HG03432 (cell line): ENCODE data around the gene CDH15.

Experiments used
- ATAC-seq: cut with Tn5 transposase; IDR thresholded peaks from one replicate; pipeline ENCODE4 v1.9.1; 2021; ENCODE audit warnings: mild to moderate bottlenecking, moderate library complexity; ENCODE audit not compliant: unreplicated experiment

Gene CDH15, protein sequence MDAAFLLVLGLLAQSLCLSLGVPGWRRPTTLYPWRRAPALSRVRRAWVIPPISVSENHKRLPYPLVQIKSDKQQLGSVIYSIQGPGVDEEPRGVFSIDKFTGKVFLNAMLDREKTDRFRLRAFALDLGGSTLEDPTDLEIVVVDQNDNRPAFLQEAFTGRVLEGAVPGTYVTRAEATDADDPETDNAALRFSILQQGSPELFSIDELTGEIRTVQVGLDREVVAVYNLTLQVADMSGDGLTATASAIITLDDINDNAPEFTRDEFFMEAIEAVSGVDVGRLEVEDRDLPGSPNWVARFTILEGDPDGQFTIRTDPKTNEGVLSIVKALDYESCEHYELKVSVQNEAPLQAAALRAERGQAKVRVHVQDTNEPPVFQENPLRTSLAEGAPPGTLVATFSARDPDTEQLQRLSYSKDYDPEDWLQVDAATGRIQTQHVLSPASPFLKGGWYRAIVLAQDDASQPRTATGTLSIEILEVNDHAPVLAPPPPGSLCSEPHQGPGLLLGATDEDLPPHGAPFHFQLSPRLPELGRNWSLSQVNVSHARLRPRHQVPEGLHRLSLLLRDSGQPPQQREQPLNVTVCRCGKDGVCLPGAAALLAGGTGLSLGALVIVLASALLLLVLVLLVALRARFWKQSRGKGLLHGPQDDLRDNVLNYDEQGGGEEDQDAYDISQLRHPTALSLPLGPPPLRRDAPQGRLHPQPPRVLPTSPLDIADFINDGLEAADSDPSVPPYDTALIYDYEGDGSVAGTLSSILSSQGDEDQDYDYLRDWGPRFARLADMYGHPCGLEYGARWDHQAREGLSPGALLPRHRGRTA

DNA sequence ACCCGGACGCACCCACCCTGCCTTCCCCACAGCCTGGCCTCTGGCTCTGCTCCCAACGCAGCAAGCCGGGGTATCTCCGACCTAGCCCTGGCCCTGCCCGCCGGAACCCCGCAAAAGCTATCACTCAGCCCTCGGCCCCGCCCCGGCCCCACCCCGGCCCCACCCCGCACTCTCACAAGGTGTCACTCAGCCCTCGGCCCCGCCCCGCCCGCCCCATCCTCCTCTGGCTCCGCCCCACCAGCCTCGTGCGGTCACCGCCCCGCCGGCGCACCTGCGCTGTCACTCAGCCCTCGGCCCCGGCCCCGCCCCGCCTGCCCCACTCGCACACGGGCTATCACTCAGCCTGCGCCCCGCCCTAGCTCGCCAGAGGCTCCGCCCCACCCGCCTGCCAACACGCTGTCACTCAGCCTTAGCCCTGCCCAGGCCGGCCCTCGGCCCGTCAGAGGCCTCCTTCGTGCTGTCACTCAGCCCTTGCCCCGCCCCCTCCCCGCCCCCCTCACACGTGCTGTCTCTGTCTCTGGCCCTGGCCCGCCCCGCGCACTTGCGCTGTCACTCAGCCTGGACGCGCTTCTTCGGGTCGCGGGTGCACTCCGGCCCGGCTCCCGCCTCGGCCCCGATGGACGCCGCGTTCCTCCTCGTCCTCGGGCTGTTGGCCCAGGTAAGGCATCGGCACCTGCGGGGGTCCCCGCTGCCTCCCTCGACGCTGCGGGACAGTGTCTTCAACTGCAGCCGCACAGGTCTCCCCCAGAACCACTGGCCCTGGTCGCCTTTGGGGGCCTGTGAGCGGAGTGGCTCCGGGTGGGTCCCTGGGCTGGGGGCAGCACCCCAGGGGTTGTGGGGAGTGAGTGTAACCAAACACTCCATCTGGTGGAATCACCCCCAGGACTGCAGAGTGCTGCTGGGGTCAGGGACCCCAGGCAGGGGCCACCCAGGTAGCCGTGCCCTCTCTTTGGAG is at the start of gene CDH15:
Gene CDH15 (plus strand): TSS at position 533 of the 955 bp plus-strand sequence. CDS start 84 bp downstream, at position 617.
- peak; percentile 79 for ATAC-seq

DNA sequence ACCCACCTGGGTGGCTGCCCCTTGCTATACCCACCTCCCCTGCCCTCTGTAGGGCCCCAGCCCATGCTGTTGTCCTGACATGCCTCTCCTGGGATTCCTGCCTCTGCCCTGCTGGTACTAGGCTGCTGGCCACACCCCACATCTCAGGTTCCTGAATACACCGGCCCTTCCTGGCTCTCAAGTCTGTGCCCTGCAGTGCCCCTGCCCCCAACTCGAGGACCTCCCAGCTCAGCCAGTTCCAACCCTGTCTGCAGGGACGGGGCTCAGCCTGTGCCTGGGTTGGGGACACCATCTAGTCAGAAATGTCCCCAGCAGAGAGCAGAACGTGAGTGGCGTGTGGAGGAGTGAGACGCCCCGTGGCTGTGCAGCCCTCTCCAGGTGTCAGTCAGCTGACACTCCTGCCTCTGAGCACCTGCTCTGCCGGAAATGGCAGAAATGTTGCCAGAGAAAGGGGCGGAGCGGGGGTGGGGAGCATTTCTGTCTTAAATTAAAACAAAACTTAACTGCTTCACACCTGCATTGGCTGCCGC is 49.2 kb upstream of the CDH15 start:
- no peak for ATAC-seq

DNA sequence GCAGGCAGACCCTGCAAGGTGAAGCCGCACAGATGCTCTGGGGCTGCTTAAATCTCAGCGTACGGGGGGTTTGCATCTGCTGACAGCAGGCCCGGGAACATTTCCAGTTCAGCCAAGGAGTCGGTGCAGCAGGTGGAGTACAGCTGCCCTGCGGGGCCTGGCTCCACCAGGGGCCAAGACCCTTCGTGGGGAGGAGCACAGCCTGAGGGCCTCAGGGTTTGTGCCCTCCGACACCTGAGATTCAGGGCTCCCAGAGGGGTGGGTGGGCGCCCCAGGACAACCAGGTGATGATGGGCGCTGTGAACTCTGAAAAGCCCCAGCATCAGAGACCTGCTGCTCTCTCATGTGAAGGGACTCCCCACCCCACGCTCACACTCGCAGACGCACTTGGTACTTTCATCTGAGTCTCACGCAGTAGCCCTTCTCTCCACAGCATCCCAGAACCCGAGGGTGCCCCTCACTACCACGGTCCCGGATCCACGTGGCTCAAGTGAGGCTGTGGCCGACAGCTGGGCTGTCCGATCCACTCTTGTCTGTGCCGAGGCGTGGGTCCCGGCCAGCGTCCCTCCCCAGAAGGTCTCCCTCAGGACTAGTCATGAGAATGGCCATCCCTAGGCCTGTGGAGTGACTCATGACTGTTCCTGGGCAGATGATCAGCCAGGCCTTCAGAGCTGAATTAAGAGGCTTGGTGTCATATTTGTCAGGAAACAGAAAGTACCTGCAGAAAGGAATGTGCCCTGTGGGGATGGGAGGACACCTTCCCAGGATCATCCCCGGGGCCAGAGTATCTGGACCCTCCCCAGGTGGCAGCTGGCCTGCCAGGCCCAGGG is 48.3 kb upstream of the CDH15 start:
- no peak for ATAC-seq

DNA sequence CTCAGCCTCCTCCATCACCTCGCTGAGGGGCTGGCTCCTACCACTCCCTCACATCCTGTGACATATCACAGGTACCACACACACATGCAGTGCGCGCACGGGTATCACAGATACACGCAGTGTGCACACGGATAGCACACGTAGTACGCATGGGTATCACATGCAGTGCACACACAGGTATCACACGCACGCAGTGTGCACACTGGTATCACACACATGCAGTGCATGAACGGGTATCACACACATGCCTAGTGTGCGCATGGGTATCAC is 47.8 kb upstream of the CDH15 start:
- no peak for ATAC-seq

DNA sequence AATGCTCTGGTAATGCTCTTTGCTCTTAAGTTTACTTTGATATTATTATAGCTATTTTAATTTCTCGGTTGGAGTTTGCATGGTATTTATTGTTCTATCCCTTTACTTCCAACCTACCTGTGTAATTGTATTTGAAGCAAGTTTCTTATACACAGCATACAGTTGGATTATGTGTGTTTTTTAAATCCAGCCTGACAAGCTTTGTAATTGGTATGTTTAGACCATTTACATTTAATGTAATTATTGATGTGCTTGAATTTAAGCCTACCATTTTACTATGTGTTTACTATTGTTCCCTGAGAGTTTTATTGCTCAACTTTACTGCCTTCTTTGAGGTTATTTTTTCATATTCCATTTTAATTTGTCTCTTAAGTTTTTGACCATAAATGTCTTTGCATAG is 42.2 kb upstream of the CDH15 start:
- no peak for ATAC-seq

DNA sequence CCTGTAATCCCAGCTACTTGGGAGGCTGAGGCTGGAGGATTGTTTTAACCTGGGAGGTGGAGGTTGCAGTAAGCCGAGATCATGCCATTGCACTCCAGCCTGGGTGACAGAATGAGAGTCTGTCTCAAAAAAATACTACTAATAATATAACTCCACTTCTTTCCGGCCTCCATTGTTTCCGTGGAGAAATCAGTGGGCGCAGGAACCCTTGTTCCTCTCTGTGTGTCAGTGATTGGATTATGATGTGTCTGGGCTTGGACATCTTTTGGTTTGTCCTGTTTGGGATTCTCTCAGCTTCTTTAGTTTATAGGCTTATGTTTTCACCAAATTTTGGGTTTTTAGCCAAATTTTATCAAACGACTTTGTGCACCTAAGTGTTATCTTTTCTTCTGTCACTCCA is 41.1 kb upstream of the CDH15 start:
- ATAC-seq = no peak

DNA sequence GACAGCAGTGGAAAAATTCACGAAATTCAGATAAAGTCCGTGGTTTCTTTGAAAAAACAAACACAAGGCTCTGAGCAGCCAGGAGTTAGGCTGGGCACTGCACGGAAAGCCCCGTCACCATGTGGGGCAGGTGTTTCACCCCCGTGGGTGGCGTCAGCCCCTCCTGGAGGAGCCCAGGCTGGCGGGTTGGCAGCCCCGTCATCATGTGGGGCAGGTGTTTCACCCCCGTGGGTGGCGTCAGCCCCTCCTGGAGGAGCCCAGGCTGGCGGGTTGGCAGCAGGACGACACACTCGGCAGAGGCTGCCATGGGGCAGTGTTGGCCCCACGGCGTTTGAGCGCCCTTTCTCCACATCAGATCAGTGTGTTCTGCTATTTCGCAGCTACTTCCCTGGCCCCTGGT is 39.8 kb upstream of the CDH15 start:
- ATAC-seq = no peak

DNA sequence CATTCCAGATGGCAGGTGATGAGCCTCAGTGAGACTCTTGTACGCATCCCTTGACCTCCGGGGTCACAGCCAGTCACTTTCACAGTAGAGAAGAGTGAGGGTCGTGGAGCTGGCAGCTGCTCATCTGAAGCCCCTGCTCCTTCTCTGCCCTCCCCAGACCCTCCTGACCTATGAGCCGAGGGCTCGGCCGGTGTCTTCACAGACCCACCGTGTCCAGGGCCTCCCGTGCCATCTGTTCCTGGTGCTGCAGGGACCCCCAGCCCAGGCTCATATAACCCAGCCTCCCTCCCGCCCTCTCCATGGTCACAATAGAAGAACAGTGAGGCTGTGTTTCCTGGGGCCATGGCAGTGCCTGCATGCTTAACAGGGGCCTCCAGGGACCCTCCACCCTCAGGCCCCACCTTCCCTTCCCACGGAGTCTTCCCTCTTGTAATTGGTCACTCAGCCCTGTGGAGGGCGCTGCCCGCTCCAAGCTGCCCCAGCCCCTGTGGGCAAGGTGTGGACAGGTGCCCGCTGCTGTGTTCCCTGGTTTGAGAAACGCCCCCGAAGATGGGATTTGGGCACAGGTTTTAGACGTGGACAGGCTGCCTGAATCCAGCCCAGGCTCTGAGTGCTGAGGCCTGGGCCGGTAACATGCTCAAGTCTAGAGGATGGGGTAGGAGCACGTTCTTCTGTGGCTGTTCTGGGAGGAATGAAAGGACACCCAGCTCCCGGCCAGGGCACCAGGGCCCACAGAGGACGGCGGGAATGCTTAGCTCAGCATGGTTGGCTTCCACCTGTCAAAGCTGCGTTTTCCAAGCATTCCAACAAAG is 39.1 kb upstream of the CDH15 start:
- no peak for ATAC-seq

DNA sequence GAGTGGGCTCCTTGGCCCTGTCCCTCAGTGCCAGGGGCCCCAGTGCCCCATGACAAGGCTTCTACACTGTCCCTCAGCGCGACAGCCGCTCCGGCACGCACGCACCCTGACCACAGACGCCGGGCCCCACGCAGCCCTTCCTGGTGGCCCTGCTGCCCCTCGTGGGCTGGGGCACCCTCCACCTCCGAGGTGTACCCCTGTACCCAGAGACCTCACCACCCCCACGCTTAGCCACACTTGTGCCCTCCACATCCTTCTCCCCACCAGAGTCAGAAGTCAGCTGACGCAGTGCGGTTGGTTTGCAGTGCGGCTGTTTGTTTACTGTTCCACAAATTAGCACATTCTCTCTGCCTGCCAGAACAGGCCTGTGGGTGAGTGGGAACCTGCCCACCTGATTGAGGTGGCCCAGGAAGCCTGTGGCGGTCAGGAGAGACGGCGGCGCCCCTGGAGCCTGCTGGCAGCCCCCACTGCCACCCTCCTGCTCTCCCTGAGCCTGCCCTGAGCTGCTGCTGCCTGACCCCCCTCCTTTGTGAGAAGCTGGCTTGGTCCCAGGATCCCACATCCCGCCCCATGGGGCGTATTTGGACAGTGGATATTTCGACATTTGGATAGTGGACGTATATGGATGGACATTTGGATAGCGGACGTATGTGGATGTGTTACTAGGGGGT is 38.0 kb upstream of the CDH15 start:
- ATAC-seq = no peak

DNA sequence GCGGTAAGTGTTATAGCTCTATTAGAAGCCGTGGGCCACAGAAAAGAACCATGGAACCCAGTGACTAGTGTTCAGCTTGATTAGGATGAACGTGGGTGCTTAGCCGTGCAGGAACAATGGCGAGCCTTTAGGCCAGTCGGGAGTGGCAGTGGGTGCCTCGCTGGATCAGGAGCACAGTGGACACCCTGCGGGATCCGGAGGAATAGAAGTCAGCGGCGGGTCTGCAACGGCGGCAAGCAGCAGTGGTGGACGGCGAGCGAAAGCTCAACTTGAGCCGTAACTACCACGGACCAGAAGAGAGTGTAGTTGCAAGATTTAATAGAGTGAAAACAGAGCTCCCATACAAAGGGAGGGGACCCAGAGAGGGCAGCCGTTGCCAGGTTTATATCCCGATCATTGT is 37.3 kb upstream of the CDH15 start:
- ATAC-seq = no peak

DNA sequence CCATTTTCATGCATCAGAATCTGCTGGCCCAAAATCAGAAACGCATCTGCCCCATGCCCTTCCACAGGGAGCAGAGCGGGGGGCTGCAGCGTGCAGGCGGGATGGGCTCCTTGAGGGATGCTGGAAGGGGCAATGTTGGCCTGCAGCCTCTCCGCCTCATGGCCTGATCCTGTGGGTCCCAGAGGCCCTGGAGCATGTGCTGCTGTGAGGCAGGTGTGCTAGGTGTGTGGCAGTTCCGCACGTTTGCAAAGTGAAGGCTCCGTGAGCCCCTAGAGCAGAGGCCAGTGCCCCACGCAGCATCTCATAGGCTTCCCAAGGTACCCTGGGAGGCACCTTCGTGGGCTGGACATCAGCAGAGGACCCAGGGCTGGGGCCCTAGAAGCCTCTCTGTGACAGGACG is 36.4 kb upstream of the CDH15 start:
- no peak for ATAC-seq

DNA sequence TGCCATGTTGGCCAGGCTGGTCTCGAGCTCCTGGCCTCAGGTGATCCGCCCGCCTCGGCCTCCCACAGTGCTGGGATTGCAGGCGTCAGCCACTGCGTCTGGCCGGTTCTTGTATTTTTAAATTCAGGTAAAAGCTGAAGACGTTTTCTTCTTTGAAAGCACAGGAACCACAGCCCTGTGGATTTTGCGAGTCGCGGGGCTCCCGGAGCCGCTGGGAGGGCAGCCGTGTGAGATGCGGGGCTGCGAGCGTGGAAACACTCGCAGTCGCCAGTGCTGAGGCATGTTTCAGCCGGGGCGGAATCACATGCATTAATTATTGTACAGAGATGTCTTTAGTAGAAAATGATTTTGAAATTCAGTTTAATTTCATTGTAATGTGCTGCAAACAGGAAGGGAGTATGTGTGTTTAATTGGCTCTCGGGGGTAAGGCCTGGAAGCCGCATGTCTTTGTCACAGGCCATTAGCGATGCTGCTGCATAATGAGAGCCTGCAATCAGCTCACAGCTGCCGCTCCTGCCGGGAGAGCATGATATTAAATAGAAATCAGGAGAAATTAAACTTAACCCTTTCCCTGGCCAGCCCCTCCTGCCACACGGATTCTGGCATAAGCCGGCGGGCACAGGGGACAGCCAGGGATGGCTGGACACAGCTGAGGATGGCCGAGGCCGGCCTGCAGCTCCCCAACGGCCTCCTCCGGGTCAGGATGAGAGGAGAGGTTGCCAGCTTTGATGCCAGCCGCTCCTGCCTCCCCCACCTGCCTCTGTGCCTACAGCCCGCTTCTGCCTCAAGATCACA is 35.4 kb upstream of the CDH15 start:
- no peak for ATAC-seq

DNA sequence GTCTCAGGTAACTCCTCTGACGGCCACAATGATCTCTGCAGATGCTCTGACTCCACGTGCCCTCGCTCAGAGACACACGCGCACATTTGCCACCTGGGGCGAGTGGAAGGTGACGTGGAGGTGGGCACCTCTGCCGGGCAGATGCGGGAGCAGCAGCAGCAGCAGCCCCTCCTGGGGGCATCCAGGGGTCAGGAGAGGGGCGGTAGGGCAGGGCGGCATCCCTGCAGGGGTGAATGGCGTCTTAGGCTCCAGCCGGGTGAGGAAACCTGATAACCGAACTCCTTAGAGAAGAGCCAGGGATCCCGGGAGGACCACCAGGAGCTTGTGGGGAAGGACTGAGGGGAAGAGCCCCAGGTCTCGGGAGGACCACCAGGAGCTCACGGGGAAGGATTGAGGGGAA is 34.6 kb upstream of the CDH15 start:
- no peak for ATAC-seq

DNA sequence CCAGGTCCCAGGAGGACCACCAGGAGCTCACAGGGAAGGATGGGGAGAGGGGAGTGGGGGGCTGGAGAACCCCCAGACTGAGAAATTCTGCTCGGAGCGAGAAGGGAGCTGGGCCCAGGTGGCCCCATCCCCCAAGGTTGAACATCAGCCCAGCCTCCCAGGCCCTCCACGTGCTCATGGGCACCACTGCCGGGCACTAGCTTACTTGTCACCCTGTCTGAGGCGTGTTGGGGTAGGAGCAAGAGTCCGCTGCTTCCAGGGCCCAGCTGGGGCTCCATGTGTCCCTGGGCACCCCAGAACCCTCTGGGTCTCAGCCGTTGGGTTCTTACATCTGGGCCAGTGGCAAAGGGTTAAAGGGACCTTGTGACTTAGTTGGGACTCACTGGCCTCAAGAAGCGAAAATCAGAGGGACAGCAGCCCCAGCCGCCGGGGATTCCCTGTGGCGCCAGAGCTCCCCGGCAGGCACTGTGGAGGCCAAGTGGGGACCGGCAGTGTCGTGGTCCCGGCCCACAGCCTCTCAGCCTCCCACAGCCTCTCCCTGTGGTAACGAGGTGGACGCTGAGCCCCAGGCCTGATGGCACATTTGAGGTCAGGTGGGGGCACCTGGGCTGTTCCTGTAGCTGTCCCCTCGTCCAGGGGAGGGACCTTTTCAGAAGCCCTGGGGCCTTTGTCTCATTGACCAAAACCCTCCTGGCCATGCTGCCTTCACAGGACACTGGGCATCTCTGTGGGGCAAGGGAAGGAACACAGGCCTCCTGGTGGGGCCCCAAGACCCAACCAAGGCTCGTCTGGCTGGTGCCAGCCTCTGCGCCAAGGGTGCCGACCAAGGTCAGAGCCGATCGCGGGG is 33.7 kb upstream of the CDH15 start:
- no peak for ATAC-seq

DNA sequence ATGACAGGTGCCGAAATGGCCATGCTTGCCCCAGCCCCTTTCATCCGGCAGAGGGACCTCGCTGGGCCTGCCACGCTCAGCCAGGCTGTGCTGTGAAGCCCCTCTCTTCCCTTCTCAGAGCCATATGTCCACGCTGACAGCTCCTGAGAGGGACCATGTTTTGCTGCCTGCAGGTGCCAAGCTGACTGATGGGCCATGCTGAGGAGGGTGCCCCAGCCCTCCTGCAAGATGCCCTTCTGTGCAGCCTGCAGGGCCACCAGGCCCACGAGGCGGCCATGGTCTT is 33.1 kb upstream of the CDH15 start:
- ATAC-seq = no peak

DNA sequence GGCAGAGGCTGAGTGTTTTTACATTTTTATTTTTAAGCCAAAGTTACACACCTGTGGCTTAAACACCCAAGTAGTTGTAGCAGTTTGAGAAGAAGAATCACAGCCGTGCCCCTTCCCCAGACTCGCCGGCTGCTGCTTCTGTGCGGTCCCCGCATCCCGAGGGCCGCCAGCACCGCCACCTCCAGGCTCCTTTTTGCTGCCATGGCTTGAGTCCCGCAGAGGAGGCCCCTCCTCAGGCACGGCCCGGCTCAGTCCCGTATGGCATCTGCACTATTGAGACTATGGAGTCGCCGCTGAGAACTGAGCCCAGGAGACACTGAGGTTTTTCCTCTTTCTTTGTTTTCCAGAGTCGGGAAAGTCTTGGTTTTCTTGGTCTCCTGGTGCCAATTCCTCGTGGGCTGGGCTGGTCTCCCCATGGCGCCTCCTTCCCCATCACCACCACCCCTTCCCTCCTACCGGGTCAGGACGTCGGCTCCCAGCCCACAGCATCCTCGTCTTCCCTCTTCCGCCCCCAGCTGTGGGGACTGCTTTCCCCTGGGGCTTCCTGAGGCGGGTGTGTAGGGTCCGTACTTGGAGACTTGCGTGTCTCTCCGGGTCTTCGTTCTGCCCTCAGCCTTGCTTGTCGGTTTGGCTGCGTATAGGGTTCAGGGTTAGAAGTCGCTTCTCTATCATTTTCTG is 32.6 kb upstream of the CDH15 start:
- ATAC-seq = no peak

DNA sequence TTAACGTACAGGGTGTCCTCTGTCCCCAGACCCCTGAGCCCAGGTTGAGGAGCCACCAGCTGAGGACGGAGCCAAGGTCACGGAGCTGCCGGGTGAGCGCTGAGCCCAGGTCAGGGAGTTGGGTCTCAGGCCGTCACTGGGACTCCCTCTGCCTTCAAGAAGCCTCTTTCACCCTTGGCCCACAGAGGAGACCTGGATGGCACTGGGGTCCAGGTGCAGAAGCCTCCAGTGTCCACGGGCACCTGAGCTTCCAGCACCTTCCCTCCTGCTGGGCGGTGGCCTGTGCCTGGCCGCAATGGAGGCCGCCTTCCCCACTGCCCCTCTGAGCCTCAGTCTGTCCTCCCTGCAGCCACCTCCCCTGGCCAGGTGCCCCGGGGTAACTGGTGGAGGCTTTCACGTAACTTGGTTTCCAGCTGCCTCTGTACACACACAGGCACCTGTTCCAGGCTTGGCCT is 31.6 kb upstream of the CDH15 start:
- ATAC-seq = no peak
